GM18867 (cell line): ENCODE measurements around the gene ITIH3.

Source experiments
- ATAC-seq: cut with Tn5 transposase; IDR thresholded peaks from one replicate; pipeline ENCODE4 v1.9.1; 2021; ENCODE audit warnings: mild to moderate bottlenecking, moderate library complexity; ENCODE audit not compliant: unreplicated experiment

The ITIH3 gene

GRCh38 chr3:52793702-52794611 is 639 bp upstream of the ITIH3 start:
- no peak for ATAC-seq

- ATAC-seq, result no peak
These were observed 803 bp downstream of the ITIH3 start for GRCh38 chr3:52795298-52795900.

GRCh38 chr3:52796411-52796810 is 1.8 kb downstream of the ITIH3 start:
- no peak for ATAC-seq

- no peak for ATAC-seq
These were observed 3.9 kb downstream of the ITIH3 start for GRCh38 chr3:52798376-52798977.

GRCh38 chr3:52798978-52799476 is 4.4 kb downstream of the ITIH3 start:
- ATAC-seq, result no peak

- no peak for ATAC-seq
These were observed 5.5 kb downstream of the ITIH3 start for GRCh38 chr3:52800079-52800478.

GRCh38 chr3:52801839-52802238 is 7.2 kb downstream of the ITIH3 start:
- ATAC-seq, result no peak

- no peak for ATAC-seq
These were observed 10.9 kb downstream of the ITIH3 start for GRCh38 chr3:52805270-52806039.

- no peak for ATAC-seq
These were observed 14.6 kb downstream of the ITIH3 start for GRCh38 chr3:52809149-52809548.

GRCh38 chr3:52809662-52810377 is 15.2 kb downstream of the ITIH3 start:
- no peak for ATAC-seq

GRCh38 chr3:52810923-52811322 is 16.3 kb downstream of the ITIH3 start:
- no peak for ATAC-seq

- ATAC-seq, result no peak
These were observed 16.9 kb downstream of the ITIH3 start for GRCh38 chr3:52811452-52812011.

- no peak for ATAC-seq
These were observed 19.2 kb downstream of the ITIH3 start for GRCh38 chr3:52813810-52814209.

GRCh38 chr3:52816199-52816598 is 21.6 kb downstream of the ITIH3 start:
- ATAC-seq, result no peak

GRCh38 chr3:52816654-52817053 is 22.1 kb downstream of the ITIH3 start:
- no peak for ATAC-seq

- ATAC-seq, result no peak
These were observed 22.6 kb downstream of the ITIH3 start for GRCh38 chr3:52817221-52817620.

- ATAC-seq, result no peak
These were observed 23.3 kb downstream of the ITIH3 start for GRCh38 chr3:52817860-52818259.

GRCh38 chr3:52819936-52820335 is 25.3 kb downstream of the ITIH3 start:
- no peak for ATAC-seq

GRCh38 chr3:52820736-52821135 is 26.1 kb downstream of the ITIH3 start:
- no peak for ATAC-seq

- no peak for ATAC-seq
These were observed 27.8 kb downstream of the ITIH3 start for GRCh38 chr3:52822363-52822762.
